ENCODE data around the gene ASPHD2. TPM values are rescaled to one million over a fixed set of nuclear protein-coding genes. Genes with fewer than 3 reads are reported as not detected.

Gene ASPHD2, protein sequence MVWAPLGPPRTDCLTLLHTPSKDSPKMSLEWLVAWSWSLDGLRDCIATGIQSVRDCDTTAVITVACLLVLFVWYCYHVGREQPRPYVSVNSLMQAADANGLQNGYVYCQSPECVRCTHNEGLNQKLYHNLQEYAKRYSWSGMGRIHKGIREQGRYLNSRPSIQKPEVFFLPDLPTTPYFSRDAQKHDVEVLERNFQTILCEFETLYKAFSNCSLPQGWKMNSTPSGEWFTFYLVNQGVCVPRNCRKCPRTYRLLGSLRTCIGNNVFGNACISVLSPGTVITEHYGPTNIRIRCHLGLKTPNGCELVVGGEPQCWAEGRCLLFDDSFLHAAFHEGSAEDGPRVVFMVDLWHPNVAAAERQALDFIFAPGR
- total RNA-seq = 0.87 and 2.5 TPM in 2 replicates

DNA sequence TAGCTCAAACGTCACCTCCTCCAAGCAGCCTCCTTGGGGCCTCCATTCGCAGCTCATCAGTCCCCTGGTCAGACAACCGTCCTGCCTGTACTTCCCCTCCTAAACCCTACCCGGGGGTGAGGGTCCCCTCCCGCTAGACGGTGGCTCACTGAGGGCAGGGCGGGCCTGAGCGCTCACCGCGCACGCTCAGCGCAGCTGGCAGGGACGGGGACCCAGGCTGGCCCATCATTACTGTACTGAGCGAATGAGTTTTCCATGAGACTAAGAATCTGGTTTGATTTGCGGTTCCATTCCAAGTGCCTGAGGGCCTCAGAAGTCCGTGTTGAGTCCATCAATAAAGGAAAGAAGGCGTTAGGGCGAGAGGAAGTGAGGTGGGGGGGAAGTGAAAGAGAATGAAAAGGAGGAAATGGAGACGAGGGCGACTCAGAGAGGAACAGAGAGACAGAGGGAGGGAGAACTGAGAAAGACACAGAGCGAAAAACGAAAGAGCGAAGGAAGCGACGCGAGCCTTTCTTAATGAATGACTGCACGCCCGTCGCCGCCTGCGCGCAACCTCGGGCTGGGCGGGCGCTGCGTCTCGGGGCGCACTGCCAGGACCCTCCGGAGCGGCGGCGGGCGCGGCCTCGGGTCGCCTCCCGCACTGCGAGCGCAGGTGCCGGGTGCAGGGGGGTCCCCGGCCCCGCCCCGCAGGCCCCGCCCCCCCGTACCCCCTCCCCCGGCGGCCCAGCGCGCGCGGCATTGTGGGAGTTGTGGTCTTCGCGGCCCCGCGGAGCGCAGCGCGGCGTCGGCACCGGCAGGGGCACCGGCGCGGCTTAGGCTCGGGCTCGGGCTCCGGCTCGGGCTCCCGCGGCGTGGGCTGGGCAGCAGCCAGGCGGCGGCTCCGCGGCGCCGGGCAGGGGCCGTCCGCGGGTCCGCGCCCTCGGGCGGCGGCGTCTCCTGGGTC is at the start of gene ASPHD2:
Gene ASPHD2 (plus strand): TSS at position 746 of the 943 bp plus-strand sequence. CDS start 4,356 bp downstream, outside the sequence.

DNA sequence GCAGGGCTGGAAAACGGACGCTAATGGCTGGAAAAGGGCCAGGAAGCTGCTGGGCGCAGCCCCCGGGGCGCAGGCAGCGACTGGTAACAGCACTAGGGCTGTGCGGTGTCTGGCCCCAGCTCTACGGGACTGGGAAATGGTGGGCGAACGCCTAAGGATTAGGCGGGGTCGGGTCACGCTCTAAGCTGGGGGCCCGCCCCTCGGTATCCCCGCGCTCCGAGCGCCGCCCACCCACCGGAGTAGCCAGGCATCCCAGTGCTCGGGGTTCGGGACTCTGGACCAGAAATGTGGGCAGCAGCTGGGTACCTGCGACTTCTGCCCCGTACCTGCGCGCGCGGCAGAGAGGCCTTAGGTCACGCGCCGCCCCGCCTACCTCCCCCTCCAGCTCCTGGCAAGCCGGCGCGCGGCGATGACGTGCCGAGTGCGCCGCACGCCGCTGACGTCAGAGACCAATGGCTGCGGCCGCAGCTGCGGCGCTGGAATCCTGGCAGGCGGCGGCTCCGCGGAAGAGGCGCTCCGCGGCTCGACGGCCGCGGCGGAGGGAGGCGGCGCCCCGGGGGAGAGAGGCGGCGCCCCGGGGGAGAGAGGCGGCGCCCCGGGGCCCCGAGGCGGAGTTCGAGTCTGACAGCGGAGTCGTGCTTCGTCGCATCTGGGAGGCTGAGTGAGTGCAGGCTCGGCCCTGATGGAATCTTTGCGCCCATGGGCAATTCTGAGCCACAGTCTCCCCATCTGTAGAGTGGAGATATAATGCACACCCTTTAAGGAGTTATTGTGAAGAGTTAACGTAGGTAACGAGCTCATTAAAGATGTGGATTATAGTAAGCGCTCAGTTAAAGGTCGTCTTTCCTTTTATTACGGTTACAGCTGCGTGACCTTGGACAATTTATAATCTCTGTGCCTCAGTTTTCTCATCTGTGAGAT is 54.6 kb downstream of the ASPHD2 start, which contains the start of the genes HPS4 and SRRD:
Gene HPS4 (minus strand): TSS at position 345 of the 921 bp plus-strand sequence. CDS start 2,021 bp downstream, outside the sequence.
Gene SRRD (plus strand): TSS at position 439 of the 921 bp plus-strand sequence. CDS start 14 bp downstream, at position 453.

Other genes starting within 250 kb of the ASPHD2 start
- 20.9 and 24.9 TPM in 2 replicates for gene HPS4, start 54.5 kb downstream of the ASPHD2 start, total RNA-seq
- gene SRRD, start 54.6 kb downstream of the ASPHD2 start, total RNA-seq = 20.4 and 31.1 TPM in 2 replicates
- gene TFIP11, start 83.2 kb downstream of the ASPHD2 start, total RNA-seq = 26.8 and 29.4 TPM in 2 replicates
- gene TPST2, start 160.9 kb downstream of the ASPHD2 start, total RNA-seq = 51.1 and 59.3 TPM in 2 replicates
- not detected in 2 replicates for gene CRYBB1, start 188.8 kb downstream of the ASPHD2 start, total RNA-seq
- gene CRYBA4, start 192.7 kb downstream of the ASPHD2 start, total RNA-seq = not detected in 2 replicates
- gene MIAT, start 228.3 kb downstream of the ASPHD2 start, total RNA-seq = under 0.01 and 0.07 TPM in 2 replicates

Data from mammary microvascular endothelial cell (primary cell).